HepG2 (cell line): ENCODE data around the gene BTN1A1. TPM values are rescaled to one million over a fixed set of nuclear protein-coding genes. Genes with fewer than 3 reads are reported as not detected.

Source experiments
- DNMT1 ChIP-seq: sonication (generic); formaldehyde crosslinking; IDR thresholded peaks from 2 replicates; pipeline ENCODE4 v1.5.1; 2020; ENCODE audit warnings: mild to moderate bottlenecking, missing genetic modification reagents
- ESRRA ChIP-seq: sonication (generic); formaldehyde crosslinking; IDR thresholded peaks from 2 replicates; pipeline ENCODE4 v1.5.1; 2020; ENCODE audit warnings: mild to moderate bottlenecking, low read depth, missing genetic modification reagents
- ISL2 ChIP-seq: sonication (generic); formaldehyde crosslinking; IDR thresholded peaks from 2 replicates; pipeline ENCODE4 v1.5.0; 2020; ENCODE audit warnings: missing genetic modification reagents
- KLF6 ChIP-seq: IDR thresholded peaks from 2 replicates; pipeline ENCODE4 v1.8.0; 2016; ENCODE audit warnings: missing biosample characterization, missing genetic modification reagents
- MYNN ChIP-seq: sonication (generic); formaldehyde crosslinking; IDR thresholded peaks from 2 replicates; pipeline ENCODE4 v1.4.0; 2020; ENCODE audit warnings: mild to moderate bottlenecking, low read depth, missing genetic modification reagents
- NFATC3 ChIP-seq: sonication (generic); formaldehyde crosslinking; IDR thresholded peaks from 2 replicates; pipeline ENCODE4 v1.5.1; 2020; ENCODE audit warnings: mild to moderate bottlenecking, missing genetic modification reagents
- NFRKB ChIP-seq: fragments of 450-650 bp; IDR thresholded peaks from 2 replicates; pipeline ENCODE4 v1.6.1; 2017
- POLR2AphosphoS5 ChIP-seq: IDR thresholded peaks from 2 replicates; pipeline ENCODE4 v1.6.1; 2012; ENCODE audit warnings: low read depth, low read length
- RBAK ChIP-seq: sonication (generic); formaldehyde crosslinking; IDR thresholded peaks from 2 replicates; pipeline ENCODE4 v1.5.1; 2020; ENCODE audit warnings: mild to moderate bottlenecking, missing genetic modification reagents
- RORA ChIP-seq: sonication (generic); formaldehyde crosslinking; IDR thresholded peaks from 2 replicates; pipeline ENCODE4 v1.5.0; 2020; ENCODE audit warnings: mild to moderate bottlenecking, missing genetic modification reagents, moderate library complexity
- SMARCE1 ChIP-seq: fragments of 450-650 bp; IDR thresholded peaks from 2 replicates; pipeline ENCODE4 v1.6.1; 2017; ENCODE audit warnings: borderline replicate concordance
- SNAPC2 ChIP-seq: sonication (generic); formaldehyde crosslinking; IDR thresholded peaks from 2 replicates; pipeline ENCODE4 v1.8.1; 2022; ENCODE audit warnings: mild to moderate bottlenecking, missing genetic modification reagents
- SYNCRIP ChIP-seq: fragments of 200-400 bp; formaldehyde crosslinking; IDR thresholded peaks from 2 replicates; pipeline ENCODE4 v1.6.1; 2018; ENCODE audit warnings: mild to moderate bottlenecking, low read depth, low read length; ENCODE audit not compliant: insufficient read depth
- TGIF2 ChIP-seq: IDR thresholded peaks from 2 replicates; pipeline ENCODE4 v1.6.1; 2016; ENCODE audit warnings: control low read depth, missing compliant biosample characterization
- TP53 ChIP-seq: sonication (generic); formaldehyde crosslinking; conservative IDR thresholded peaks from 2 replicates; pipeline ENCODE4 v1.4.0; 2020; ENCODE audit warnings: missing genetic modification reagents
- ZFP36L1 ChIP-seq: sonication (generic); formaldehyde crosslinking; IDR thresholded peaks from 2 replicates; pipeline ENCODE4 v1.8.0; 2022; ENCODE audit warnings: mild to moderate bottlenecking, missing genetic modification reagents, moderate library complexity
- ZNF263 ChIP-seq: sonication (generic); formaldehyde crosslinking; IDR thresholded peaks from 2 replicates; pipeline ENCODE4 v1.4.0; 2020; ENCODE audit warnings: missing genetic modification reagents
- ZNF468 ChIP-seq: sonication (generic); formaldehyde crosslinking; IDR thresholded peaks from 2 replicates; pipeline ENCODE4 v1.8.0; 2022; ENCODE audit warnings: mild to moderate bottlenecking, moderate library complexity, missing genetic modification reagents
- polyA plus RNA-seq, 8 experiments: library from polyadenylated mRNA; depleted of rRNA in 3 of 8; stranded (reverse) in 7 of 8; unstranded in 1 of 8; fragments of >200 nt; fragmentation: Illumina TruSeq in 4 of 8; extraction: Trizol in 4 of 8; gene quantifications; 2 replicates each; pipeline versions ENCODE4 v1.2.1 to v1.2.3, GENCODE V29; 2011 to 2016; ENCODE audit warnings: low read depth in 4 of 8, missing spikeins in 1 of 8, mixed read lengths in 1 of 8; ENCODE audit not compliant: insufficient read depth in 1 of 8
- total RNA-seq, 5 experiments: library from RNA; depleted of rRNA; stranded (reverse); fragments of >200 nt; fragmentation: Illumina TruSeq; extraction: Trizol; gene quantifications; 2 replicates each; pipeline ENCODE4 v1.2.3, GENCODE V29; 2016; ENCODE audit warnings: low read depth in 1 of 5
- TF ChIP-seq, protein P1 (sequence below): IDR thresholded peaks from 2 replicates; pipeline ENCODE4 v1.6.1; 2016; ENCODE audit warnings: mild to moderate bottlenecking
- TF ChIP-seq, protein P2 (sequence below): sonication (generic); formaldehyde crosslinking; IDR thresholded peaks from 2 replicates; pipeline ENCODE4 v1.8.0; 2022; ENCODE audit warnings: missing genetic modification reagents, low read depth, mild to moderate bottlenecking, borderline replicate concordance
- TF ChIP-seq, protein P3 (sequence below): sonication (generic); formaldehyde crosslinking; IDR thresholded peaks from 2 replicates; pipeline ENCODE4 v1.5.1; 2020; ENCODE audit warnings: mild to moderate bottlenecking, missing genetic modification reagents, moderate library complexity
- TF ChIP-seq, protein P4 (sequence below): sonication (generic); formaldehyde crosslinking; IDR thresholded peaks from 2 replicates; pipeline ENCODE4 v1.8.1; 2022; ENCODE audit warnings: low read depth, mild to moderate bottlenecking, missing genetic modification reagents

The BTN1A1 gene
- total and polyA plus RNA-seq, 2 of the 13 experiments (the other 11 are each of a cell fraction or from before 2014, with no cell fraction given) = 0.04 TPM; not detected in 1

DNA sequence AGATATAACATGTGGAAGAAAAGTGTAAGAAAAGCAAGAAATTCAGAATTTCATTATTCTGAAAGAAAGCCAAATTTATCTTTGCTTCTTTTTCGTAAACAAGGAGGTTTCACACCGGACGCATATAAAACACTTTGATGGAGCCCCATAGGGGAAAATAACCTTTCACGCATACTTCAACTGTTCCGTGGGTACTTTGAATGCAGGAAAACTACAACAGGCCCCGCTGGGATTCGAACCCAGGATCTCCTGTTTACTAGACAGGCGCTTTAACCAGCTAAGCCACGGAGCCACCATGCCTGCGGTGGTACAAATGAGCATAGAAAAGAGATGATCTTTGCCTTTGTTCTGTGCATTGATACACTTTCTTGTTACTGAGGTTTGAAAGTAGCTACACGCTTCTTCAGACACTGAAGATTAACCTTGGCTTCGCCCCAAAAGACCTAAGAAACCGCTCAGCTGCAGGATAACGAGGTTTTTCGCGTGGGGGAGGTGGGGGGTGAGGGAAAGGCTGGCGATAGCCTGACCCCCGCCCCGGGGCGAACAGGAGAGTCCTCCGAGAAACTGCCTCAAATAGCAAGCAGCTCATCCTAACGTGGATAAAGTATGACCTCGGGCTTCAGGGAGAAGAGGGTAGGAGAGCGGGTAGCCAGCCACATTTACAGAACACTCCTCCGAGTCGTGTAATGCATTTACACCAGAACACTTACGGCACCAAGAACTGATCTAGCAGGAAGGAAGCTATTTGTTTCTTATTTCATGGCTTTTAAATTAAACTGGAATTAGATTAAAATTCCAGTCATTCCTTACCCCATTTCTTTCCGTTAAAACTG is 32.8 kb downstream of the BTN1A1 start (continued):
- TF ChIP-seq, protein P1, sequence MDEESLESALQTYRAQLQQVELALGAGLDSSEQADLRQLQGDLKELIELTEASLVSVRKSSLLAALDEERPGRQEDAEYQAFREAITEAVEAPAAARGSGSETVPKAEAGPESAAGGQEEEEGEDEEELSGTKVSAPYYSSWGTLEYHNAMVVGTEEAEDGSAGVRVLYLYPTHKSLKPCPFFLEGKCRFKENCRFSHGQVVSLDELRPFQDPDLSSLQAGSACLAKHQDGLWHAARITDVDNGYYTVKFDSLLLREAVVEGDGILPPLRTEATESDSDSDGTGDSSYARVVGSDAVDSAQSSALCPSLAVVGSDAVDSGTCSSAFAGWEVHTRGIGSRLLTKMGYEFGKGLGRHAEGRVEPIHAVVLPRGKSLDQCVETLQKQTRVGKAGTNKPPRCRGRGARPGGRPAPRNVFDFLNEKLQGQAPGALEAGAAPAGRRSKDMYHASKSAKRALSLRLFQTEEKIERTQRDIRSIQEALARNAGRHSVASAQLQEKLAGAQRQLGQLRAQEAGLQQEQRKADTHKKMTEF (CRISPR knock-in tag) = peak; percentile 92
- 0 out of 2 replicates have a peak, but pooled peaks have one; percentile 27 for TF ChIP-seq TP53 (CRISPR knock-in tag)
- TF ChIP-seq DNMT1 (CRISPR knock-in tag) = no peak
- TF ChIP-seq TGIF2 (CRISPR knock-in tag) = peak; percentile 91
- peak; percentile 83; the same call in 1 of the 2 replicates for TF ChIP-seq KLF6 (CRISPR knock-in tag)
- TF ChIP-seq SYNCRIP = no peak
- TF ChIP-seq ZNF263 (CRISPR knock-in tag) = no peak
- no peak for TF ChIP-seq POLR2AphosphoS5
- no peak; the same call in 1 of the 2 replicates for TF ChIP-seq ZFP36L1 (CRISPR knock-in tag)
- TF ChIP-seq RORA (CRISPR knock-in tag) = no peak
- TF ChIP-seq, protein P2, sequence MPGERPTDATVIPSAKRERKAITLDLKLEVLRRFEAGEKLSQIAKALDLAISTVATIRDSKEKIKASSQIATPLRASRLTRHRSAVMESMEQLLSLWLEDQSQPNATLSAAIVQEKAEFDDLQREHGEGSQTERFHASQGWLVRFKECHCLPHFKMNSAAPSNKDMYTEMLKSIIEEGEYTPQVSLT (CRISPR knock-in tag) = no peak
- TF ChIP-seq SMARCE1 = no peak
- 0 out of 2 replicates have a peak, but pooled peaks have one; percentile 79 for TF ChIP-seq NFATC3
- no peak; the same call in 1 of the 2 replicates for TF ChIP-seq ESRRA (CRISPR knock-in tag)
- no peak for TF ChIP-seq MYNN
- TF ChIP-seq, protein P3, sequence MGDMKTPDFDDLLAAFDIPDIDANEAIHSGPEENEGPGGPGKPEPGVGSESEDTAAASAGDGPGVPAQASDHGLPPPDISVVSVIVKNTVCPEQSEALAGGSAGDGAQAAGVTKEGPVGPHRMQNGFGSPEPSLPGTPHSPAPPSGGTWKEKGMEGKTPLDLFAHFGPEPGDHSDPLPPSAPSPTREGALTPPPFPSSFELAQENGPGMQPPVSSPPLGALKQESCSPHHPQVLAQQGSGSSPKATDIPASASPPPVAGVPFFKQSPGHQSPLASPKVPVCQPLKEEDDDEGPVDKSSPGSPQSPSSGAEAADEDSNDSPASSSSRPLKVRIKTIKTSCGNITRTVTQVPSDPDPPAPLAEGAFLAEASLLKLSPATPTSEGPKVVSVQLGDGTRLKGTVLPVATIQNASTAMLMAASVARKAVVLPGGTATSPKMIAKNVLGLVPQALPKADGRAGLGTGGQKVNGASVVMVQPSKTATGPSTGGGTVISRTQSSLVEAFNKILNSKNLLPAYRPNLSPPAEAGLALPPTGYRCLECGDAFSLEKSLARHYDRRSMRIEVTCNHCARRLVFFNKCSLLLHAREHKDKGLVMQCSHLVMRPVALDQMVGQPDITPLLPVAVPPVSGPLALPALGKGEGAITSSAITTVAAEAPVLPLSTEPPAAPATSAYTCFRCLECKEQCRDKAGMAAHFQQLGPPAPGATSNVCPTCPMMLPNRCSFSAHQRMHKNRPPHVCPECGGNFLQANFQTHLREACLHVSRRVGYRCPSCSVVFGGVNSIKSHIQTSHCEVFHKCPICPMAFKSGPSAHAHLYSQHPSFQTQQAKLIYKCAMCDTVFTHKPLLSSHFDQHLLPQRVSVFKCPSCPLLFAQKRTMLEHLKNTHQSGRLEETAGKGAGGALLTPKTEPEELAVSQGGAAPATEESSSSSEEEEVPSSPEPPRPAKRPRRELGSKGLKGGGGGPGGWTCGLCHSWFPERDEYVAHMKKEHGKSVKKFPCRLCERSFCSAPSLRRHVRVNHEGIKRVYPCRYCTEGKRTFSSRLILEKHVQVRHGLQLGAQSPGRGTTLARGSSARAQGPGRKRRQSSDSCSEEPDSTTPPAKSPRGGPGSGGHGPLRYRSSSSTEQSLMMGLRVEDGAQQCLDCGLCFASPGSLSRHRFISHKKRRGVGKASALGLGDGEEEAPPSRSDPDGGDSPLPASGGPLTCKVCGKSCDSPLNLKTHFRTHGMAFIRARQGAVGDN = peak; percentile 56
- TF ChIP-seq, protein P4, sequence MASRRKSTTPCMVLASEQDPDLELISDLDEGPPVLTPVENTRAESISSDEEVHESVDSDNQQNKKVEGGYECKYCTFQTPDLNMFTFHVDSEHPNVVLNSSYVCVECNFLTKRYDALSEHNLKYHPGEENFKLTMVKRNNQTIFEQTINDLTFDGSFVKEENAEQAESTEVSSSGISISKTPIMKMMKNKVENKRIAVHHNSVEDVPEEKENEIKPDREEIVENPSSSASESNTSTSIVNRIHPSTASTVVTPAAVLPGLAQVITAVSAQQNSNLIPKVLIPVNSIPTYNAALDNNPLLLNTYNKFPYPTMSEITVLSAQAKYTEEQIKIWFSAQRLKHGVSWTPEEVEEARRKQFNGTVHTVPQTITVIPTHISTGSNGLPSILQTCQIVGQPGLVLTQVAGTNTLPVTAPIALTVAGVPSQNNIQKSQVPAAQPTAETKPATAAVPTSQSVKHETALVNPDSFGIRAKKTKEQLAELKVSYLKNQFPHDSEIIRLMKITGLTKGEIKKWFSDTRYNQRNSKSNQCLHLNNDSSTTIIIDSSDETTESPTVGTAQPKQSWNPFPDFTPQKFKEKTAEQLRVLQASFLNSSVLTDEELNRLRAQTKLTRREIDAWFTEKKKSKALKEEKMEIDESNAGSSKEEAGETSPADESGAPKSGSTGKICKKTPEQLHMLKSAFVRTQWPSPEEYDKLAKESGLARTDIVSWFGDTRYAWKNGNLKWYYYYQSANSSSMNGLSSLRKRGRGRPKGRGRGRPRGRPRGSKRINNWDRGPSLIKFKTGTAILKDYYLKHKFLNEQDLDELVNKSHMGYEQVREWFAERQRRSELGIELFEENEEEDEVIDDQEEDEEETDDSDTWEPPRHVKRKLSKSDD (CRISPR knock-in tag) = 0 out of 2 replicates have a peak, but pooled peaks have one; percentile 25
- TF ChIP-seq SNAPC2 = 0 out of 2 replicates have a peak, but pooled peaks have one; percentile 62
- TF ChIP-seq RBAK (CRISPR knock-in tag) = no peak
- no peak for TF ChIP-seq NFRKB
- peak; percentile 69 for TF ChIP-seq ISL2
- TF ChIP-seq ZNF468 = no peak
